Erythroblast (primary cell): ENCODE measurements around the gene ADAMTSL1.

Experiments used
- GATA1 ChIP-seq: IDR thresholded peaks from 2 replicates; pipeline ENCODE4 v1.6.1; 2011; ENCODE audit warnings: low read depth, mild to moderate bottlenecking, control low read depth, low read length, moderate library complexity
- POLR2A ChIP-seq: IDR thresholded peaks from 2 replicates; pipeline ENCODE4 v1.6.1; 2011; ENCODE audit warnings: mild to moderate bottlenecking, low read length

- TF ChIP-seq POLR2A (no peak), GATA1 (no peak)
These were observed 436.5 kb downstream of the ADAMTSL1 start for GRCh38 chr9:18910435-18910834.
